ENCODE results near the gene IFNGR2.
"Not testable (repeated sequence)": the region's sequence is repeated elsewhere in the genome, so short reads cannot be mapped to it uniquely, and the experiment has no call there.

The IFNGR2 gene

GRCh38 chr21:33398361-33398760, 4.9 kb upstream of the IFNGR2 start:
- no peak for TF ChIP-seq CTCF (IDR thresholded peaks at IDR 0.05; ENCODE audit: control insufficient read depth, extremely low read depth, insufficient read depth)
- no peak for DNase-seq (ENCODE audit: low read depth)
- H3K4me3 ChIP-seq (ENCODE audit: low read depth, low read length): no peak overlapping the region

DNA sequence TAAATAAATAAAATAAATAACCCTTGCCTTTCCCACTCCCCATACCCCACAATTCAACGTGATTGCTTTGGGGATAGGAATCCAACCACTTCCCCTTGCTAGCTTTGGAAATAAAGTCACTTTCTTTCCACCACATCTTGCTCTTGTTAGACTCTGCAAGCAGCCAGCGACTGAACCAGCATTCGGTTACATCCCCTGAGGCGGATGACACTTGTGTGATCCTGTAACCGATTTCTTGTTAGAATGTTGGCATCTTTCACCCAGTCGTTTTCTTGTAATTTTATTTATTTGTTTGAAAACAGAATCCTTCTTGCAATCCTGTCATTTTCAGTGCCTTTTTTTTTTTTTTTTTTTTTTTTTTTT, 1.6 kb upstream of the IFNGR2 start:
- no peak for DNase-seq (ENCODE audit: low read depth)
- H3K4me3 ChIP-seq (ENCODE audit: low read depth, low read length): no peak overlapping the region
- TF ChIP-seq CTCF (IDR thresholded peaks at IDR 0.05; ENCODE audit: control insufficient read depth, extremely low read depth, insufficient read depth): no peak

DNA sequence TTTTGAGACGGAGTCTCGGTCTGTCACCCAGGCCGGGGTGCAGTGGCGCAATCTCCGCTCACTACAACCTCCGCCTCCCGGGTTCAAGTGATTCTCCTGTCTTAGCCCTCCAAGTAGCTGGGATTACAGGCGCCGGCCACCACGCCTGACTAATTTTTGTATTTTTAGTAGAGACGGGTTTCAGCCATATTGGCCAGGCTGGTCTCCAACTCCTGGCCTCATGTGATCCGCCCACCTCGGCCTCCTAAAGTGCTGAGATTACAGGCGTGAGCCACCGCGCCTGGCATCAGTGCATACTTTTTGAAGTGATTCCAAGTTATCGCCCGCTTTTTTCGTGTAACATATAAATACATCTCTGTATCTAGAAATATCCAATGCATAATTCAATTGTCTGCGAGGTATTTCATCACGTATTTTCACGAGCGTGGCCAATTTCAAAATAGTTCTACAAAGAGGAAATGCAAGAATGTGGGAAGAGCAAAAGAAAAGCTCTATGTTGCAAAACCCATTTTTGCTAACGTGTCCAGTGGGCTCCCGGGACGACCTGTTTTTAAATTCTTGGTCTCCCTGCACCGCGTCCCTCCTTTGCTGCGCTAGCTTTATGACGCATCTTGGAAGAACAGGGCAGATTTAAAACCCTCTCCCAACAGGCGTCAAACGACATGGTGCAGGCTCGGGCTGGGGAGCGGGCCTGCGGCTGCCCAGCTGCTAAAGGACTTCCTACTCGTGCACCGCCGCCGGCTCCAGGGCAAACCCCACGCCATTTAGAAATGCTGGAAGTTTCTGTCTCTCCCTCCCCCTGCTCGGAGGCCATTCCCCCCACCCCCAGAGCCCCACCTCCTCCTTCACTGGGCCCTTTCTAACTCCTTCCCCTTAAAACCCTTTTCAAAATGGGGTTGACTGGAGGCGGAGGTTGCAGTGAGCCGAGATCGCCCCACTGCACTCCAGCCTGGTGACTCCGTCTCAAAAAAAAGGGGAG, 923 bp upstream of the IFNGR2 start:
- no peak for DNase-seq (ENCODE audit: low read depth)
- TF ChIP-seq CTCF (IDR thresholded peaks at IDR 0.05; ENCODE audit: control insufficient read depth, extremely low read depth, insufficient read depth): no peak
- peak overlapping the region; percentile 72 for H3K4me3 ChIP-seq (ENCODE audit: low read depth, low read length)

GRCh38 chr21:33403786-33404585, 773 bp downstream of the IFNGR2 start:
- no peak for TF ChIP-seq CTCF (IDR thresholded peaks at IDR 0.05; ENCODE audit: control insufficient read depth, extremely low read depth, insufficient read depth)
- peak overlapping the region; percentile 72 for H3K4me3 ChIP-seq (ENCODE audit: low read depth, low read length)
- DNase-seq (ENCODE audit: low read depth): peak; percentile 8

- no peak for DNase-seq (ENCODE audit: low read depth)
- no peak overlapping the region for H3K4me3 ChIP-seq (ENCODE audit: low read depth, low read length)
- no peak for TF ChIP-seq CTCF (IDR thresholded peaks at IDR 0.05; ENCODE audit: control insufficient read depth, extremely low read depth, insufficient read depth)
Observed at GRCh38 chr21:33406493-33406892, 3.3 kb downstream of the IFNGR2 start.

DNA sequence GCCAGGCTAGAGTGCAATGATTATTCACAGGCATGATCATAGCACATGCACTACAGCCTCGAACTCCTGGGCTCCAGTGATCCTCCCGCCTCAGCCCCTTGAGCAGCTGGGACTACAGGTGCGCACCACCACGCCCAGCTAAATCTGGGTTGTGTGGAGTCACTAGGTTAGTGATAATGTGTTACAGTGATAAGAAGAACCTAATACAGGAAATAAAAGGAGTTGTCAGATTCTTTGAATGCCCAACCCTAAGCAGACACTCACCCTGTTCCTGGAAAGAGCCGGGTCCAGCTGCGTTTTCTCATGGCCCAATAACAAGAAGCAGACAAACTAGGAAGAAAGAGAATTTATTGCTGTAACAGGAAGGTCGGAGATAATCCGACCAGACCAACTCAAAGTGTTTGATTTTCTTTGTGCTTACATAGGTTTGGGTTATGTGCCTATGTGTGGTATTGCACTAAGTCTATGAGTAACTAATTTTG, 8.8 kb downstream of the IFNGR2 start:
- H3K4me3 ChIP-seq (ENCODE audit: low read depth, low read length): no peak overlapping the region
- no peak for DNase-seq (ENCODE audit: low read depth)
- no peak for TF ChIP-seq CTCF (IDR thresholded peaks at IDR 0.05; ENCODE audit: control insufficient read depth, extremely low read depth, insufficient read depth)

DNA sequence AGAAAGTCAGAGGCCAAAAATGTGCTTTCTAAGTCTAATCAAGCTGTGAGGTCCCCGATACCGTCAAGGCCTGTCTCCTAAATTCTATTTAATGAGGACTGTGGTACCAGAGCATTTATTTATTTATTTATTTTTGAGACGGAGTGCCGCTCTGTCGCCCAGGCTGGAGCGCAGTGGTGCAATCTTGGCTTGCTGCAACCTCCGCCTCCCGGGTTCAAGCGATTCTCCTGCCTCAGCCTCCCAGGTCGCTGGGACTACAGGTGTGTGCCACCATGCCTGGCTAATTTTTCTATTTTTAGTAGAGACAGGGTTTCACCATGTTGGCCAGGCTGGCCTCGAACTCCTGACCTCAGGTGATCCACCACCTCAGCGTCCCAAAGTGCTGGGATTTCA, 9.2 kb downstream of the IFNGR2 start:
- not testable (repeated sequence) for H3K4me3 ChIP-seq (ENCODE audit: low read depth, low read length); DNase-seq (ENCODE audit: low read depth)

Measured in LNCaP clone FGC (cell line).